WTC11 (cell line): ENCODE measurements around the gene ATP2C1. TPM values are rescaled to one million over a fixed set of nuclear protein-coding genes. Genes with fewer than 3 reads are reported as not detected.
A peak's percentile ranks its signal among the peaks of the same experiment; 100 is the strongest.

ENCODE experiments used
- ATAC-seq: fragments of 200-7000 bp; cut with Tn5 transposase; 2 replicates; pipeline ENCODE4 v1.10.0; 2021; ENCODE audit warnings: mild to moderate bottlenecking, moderate library complexity
- CTCF ChIA-PET: fragments of 300-600 bp; sonication (Branson Sonifier 250); formaldehyde crosslinking; loops from one replicate; lab custom pipeline; 2021; ENCODE audit warnings: antibody characterized with exemption; lab: Charles Lee
- POLR2A ChIA-PET: fragments of 350-600 bp; sonication (Branson Sonifier 250); formaldehyde crosslinking; loops from one replicate; lab custom pipeline; 2021; ENCODE audit warnings: antibody characterized with exemption; lab: Charles Lee
- DNase-seq: peaks from one replicate; pipeline ENCODE4 v3.0.0; 2021; ENCODE audit warnings: low spot score
- H3K27ac Mint-ChIP-seq: 2 replicates; pipeline ENCODE4 v1.8.0; 2021; ENCODE audit warnings: mixed read lengths
- H3K27me3 Mint-ChIP-seq: 2 replicates; pipeline ENCODE4 v1.8.0; 2021; ENCODE audit warnings: low read depth, mild to moderate bottlenecking, moderate library complexity, mixed read lengths
- H3K36me3 Mint-ChIP-seq: 2 replicates; pipeline ENCODE4 v1.8.0; 2021; ENCODE audit warnings: mixed read lengths
- H3K4me1 Mint-ChIP-seq: 2 replicates; pipeline ENCODE4 v1.8.0; 2022; ENCODE audit warnings: mixed read lengths
- H3K4me3 Mint-ChIP-seq: 2 replicates; pipeline ENCODE4 v1.8.0; 2021; ENCODE audit warnings: mild to moderate bottlenecking, moderate library complexity, mixed read lengths
- H3K9me3 Mint-ChIP-seq: 2 replicates; pipeline ENCODE4 v1.8.0; 2021; ENCODE audit warnings: mixed read lengths
- AR ChIP-seq: fragments of 250-450 bp; sonication (Bioruptor Pico); IDR thresholded peaks from 2 replicates; pipeline ENCODE4 v1.9.0; 2021; ENCODE audit warnings: mild to moderate bottlenecking
- ATF6 ChIP-seq: sonication (generic); formaldehyde crosslinking; IDR thresholded peaks from 2 replicates; pipeline ENCODE4 v1.8.1; 2023; ENCODE audit warnings: mild to moderate bottlenecking, missing genetic modification reagents
- E2F5 ChIP-seq: sonication (generic); formaldehyde crosslinking; IDR thresholded peaks from 2 replicates; pipeline ENCODE4 v1.8.1; 2022; ENCODE audit warnings: mild to moderate bottlenecking, moderate library complexity, missing genetic modification reagents
- ELF4 ChIP-seq: sonication (generic); formaldehyde crosslinking; IDR thresholded peaks from 2 replicates; pipeline ENCODE4 v1.8.1; 2022; ENCODE audit warnings: low read depth, mild to moderate bottlenecking, moderate library complexity, missing genetic modification reagents
- ESRRA ChIP-seq: sonication (generic); formaldehyde crosslinking; IDR thresholded peaks from 2 replicates; pipeline ENCODE4 v1.8.1; 2022; ENCODE audit warnings: mild to moderate bottlenecking, missing genetic modification reagents, borderline replicate concordance
- FOXP1 ChIP-seq: sonication (generic); formaldehyde crosslinking; IDR thresholded peaks from 2 replicates; pipeline ENCODE4 v1.8.0; 2022; ENCODE audit warnings: missing genetic modification reagents, mild to moderate bottlenecking, moderate library complexity, borderline replicate concordance
- FOXP4 ChIP-seq: sonication (generic); formaldehyde crosslinking; IDR thresholded peaks from 2 replicates; pipeline ENCODE4 v1.8.0; 2022; ENCODE audit warnings: mild to moderate bottlenecking, missing genetic modification reagents
- GRHL2 ChIP-seq: fragments of 250-450 bp; sonication (Bioruptor Pico); IDR thresholded peaks from 2 replicates; pipeline ENCODE4 v1.8.0; 2022; ENCODE audit warnings: mild to moderate bottlenecking, moderate library complexity; ENCODE audit not compliant: insufficient replicate concordance, severe bottlenecking
- GTF2I ChIP-seq: fragments of 250-450 bp; sonication (Bioruptor Pico); conservative IDR thresholded peaks from 2 replicates; pipeline ENCODE4 v1.4.0; 2021; ENCODE audit warnings: mild to moderate bottlenecking
- MYBL2 ChIP-seq: sonication (generic); formaldehyde crosslinking; IDR thresholded peaks from 2 replicates; pipeline ENCODE4 v1.8.1; 2023; ENCODE audit warnings: mild to moderate bottlenecking, moderate library complexity, missing genetic modification reagents
- NFATC4 ChIP-seq: fragments of 250-450 bp; sonication (Bioruptor Pico); IDR thresholded peaks from 2 replicates; pipeline ENCODE4 v1.9.0; 2021; ENCODE audit warnings: mild to moderate bottlenecking
- NFE2L1 ChIP-seq: sonication (generic); formaldehyde crosslinking; IDR thresholded peaks from 2 replicates; pipeline ENCODE4 v1.8.1; 2023; ENCODE audit warnings: missing genetic modification reagents
- NFYB ChIP-seq: sonication (generic); formaldehyde crosslinking; conservative IDR thresholded peaks from 2 replicates; pipeline ENCODE4 v1.8.0; 2022; ENCODE audit warnings: low read depth, missing genetic modification reagents
- NR2C2 ChIP-seq: sonication (generic); formaldehyde crosslinking; IDR thresholded peaks from 2 replicates; pipeline ENCODE4 v1.8.0; 2022; ENCODE audit warnings: mild to moderate bottlenecking, missing genetic modification reagents
- SMAD3 ChIP-seq: sonication (generic); formaldehyde crosslinking; IDR thresholded peaks from 2 replicates; pipeline ENCODE4 v1.8.0; 2022; ENCODE audit warnings: missing genetic modification reagents, mild to moderate bottlenecking, borderline replicate concordance
- SOX15 ChIP-seq: fragments of 250-450 bp; sonication (Bioruptor Pico); IDR thresholded peaks from 2 replicates; pipeline ENCODE4 v1.9.0; 2021; ENCODE audit warnings: mild to moderate bottlenecking
- TEAD1 ChIP-seq: sonication (generic); formaldehyde crosslinking; IDR thresholded peaks from 2 replicates; pipeline ENCODE4 v1.8.0; 2022; ENCODE audit warnings: mild to moderate bottlenecking, missing genetic modification reagents
- ZBTB21 ChIP-seq: sonication (generic); formaldehyde crosslinking; IDR thresholded peaks from 2 replicates; pipeline ENCODE4 v1.8.1; 2023; ENCODE audit warnings: mild to moderate bottlenecking, missing genetic modification reagents, borderline replicate concordance
- ZNF138 ChIP-seq: sonication (generic); formaldehyde crosslinking; conservative IDR thresholded peaks from 2 replicates; pipeline ENCODE4 v1.8.1; 2022; ENCODE audit warnings: mild to moderate bottlenecking, moderate library complexity, missing genetic modification reagents
- ZNF317 ChIP-seq: sonication (generic); formaldehyde crosslinking; IDR thresholded peaks from 2 replicates; pipeline ENCODE4 v1.8.1; 2023; ENCODE audit warnings: low read depth, mild to moderate bottlenecking, moderate library complexity, missing genetic modification reagents, borderline replicate concordance
- ZSCAN18 ChIP-seq: fragments of 250-450 bp; sonication (Bioruptor Pico); IDR thresholded peaks from 2 replicates; pipeline ENCODE4 v2.1.2; 2022; ENCODE audit warnings: mild to moderate bottlenecking, moderate library complexity
- total RNA-seq: library from RNA; stranded (reverse); gene quantifications from 3 replicates; pipeline ENCODE4 v1.2.3, GENCODE V29; 2021

The ATP2C1 gene
- total RNA-seq, 1 experiment from 2014 or later, result 62.5 TPM

- TF ChIP-seq ESRRA (CRISPR knock-in tag), result no peak
These were observed 24.4 kb downstream of the ATP2C1 start (continued) for GRCh38 chr3:130918328-130918727.

- DNase-seq (no peak), ATAC-seq (no peak)
- H3K27ac Mint-ChIP-seq, result no peak overlapping the region
- ChIA-PET CTCF (interaction anchor here (0.7 to 1.2 kb wide), 2 partner anchors 32 to 1331 kb away, joined by 3 to 4 read pairs; partner anchors contain the start of gene ATP2C1), POLR2A (interaction anchor here (0.6 kb wide), 1 partner anchor 1331 kb away, joined by 3 read pairs; no protein-coding TSS in a partner anchor)
- no peaks in the 10 kb centered on the region for H3K27me3 Mint-ChIP-seq
- H3K4me3 Mint-ChIP-seq, result no peak overlapping the region
- H3K36me3 Mint-ChIP-seq, result peaks cover 29% of the 10 kb centered on the region
- peaks cover 12% of the 10 kb centered on the region for H3K4me1 Mint-ChIP-seq
- peaks cover 31% of the 10 kb centered on the region for H3K9me3 Mint-ChIP-seq
- TF ChIP-seq ESRRA (CRISPR knock-in tag), result no peak
- no peak for TF ChIP-seq ZBTB21 (CRISPR knock-in tag)
- TF ChIP-seq GTF2I (CRISPR knock-in tag), result no peak
- TF ChIP-seq E2F5 (CRISPR knock-in tag), result no peak
- no peak for TF ChIP-seq SMAD3 (CRISPR knock-in tag)
- no peak for TF ChIP-seq NFATC4 (CRISPR knock-in tag)
- no peak for TF ChIP-seq FOXP1 (CRISPR knock-in tag)
- no peak for TF ChIP-seq ZSCAN18 (CRISPR knock-in tag)
- no peak for TF ChIP-seq ZNF317
- TF ChIP-seq NFE2L1 (CRISPR knock-in tag), result no peak
- no peak for TF ChIP-seq MYBL2 (CRISPR knock-in tag)
- TF ChIP-seq FOXP4, result no peak
- TF ChIP-seq GRHL2, result no peak
- TF ChIP-seq ELF4 (CRISPR knock-in tag), result no peak
- TF ChIP-seq NFYB (CRISPR knock-in tag), result no peak
- TF ChIP-seq ATF6 (CRISPR knock-in tag), result no peak
These were observed 31.7 kb downstream of the ATP2C1 start for GRCh38 chr3:130925628-130926027.

GRCh38 chr3:130926504-130926903 is 32.6 kb downstream of the ATP2C1 start:
- Mint-ChIP-seq H3K36me3 (peaks cover 29% of the 10 kb centered on the region), H3K27ac (peak overlapping the region; percentile 7; the same call in 1 of the 2 replicates), H3K27me3 (no peaks in the 10 kb centered on the region), H3K9me3 (peaks cover 31% of the 10 kb centered on the region), H3K4me3 (no peak overlapping the region), H3K4me1 (peaks cover 17% of the 10 kb centered on the region)
- ChIA-PET CTCF (interaction anchor here (1.2 kb wide), 1 partner anchor 9 kb away, joined by 4 read pairs; no protein-coding TSS in a partner anchor), POLR2A (no interaction called here)
- ATAC-seq, result no peak
- no peak for DNase-seq
- TF ChIP-seq AR (no peak), SOX15 (CRISPR knock-in tag) (no peak), NFYB (CRISPR knock-in tag) (no peak), TEAD1 (CRISPR knock-in tag) (no peak), ZSCAN18 (CRISPR knock-in tag) (no peak), NR2C2 (no peak), SMAD3 (CRISPR knock-in tag) (no peak), ZNF138 (CRISPR knock-in tag) (no peak)
